GM12892 (cell line): ENCODE measurements around the gene CELF2.
"Not testable (repeated sequence)": the region's sequence is repeated elsewhere in the genome, so short reads cannot be mapped to it uniquely, and the experiment has no call there.

Experiments
- DNase-seq: peaks from one replicate; pipeline ENCODE4 v3.0.0; 2011; ENCODE audit not compliant: insufficient read length
- FAIRE-seq: peaks from 2 replicates; lab custom pipeline; 2011; peaks lifted over from hg19 to GRCh38; lab: Jason Lieb, UNC
- POLR2A ChIP-seq: IDR thresholded peaks from 2 replicates; pipeline ENCODE4 v1.6.1; 2011; ENCODE audit warnings: low read depth, low read length, control low read depth
- POLR2AphosphoS5 ChIP-seq: IDR thresholded peaks from 2 replicates; pipeline ENCODE4 v1.6.1; 2011; ENCODE audit warnings: low read depth, low read length, control low read depth
- TAF1 ChIP-seq: IDR thresholded peaks from 2 replicates; pipeline ENCODE4 v1.6.1; 2011; ENCODE audit warnings: low read depth, mild to moderate bottlenecking, control low read depth, low read length, borderline replicate concordance

Gene CELF2

DNA sequence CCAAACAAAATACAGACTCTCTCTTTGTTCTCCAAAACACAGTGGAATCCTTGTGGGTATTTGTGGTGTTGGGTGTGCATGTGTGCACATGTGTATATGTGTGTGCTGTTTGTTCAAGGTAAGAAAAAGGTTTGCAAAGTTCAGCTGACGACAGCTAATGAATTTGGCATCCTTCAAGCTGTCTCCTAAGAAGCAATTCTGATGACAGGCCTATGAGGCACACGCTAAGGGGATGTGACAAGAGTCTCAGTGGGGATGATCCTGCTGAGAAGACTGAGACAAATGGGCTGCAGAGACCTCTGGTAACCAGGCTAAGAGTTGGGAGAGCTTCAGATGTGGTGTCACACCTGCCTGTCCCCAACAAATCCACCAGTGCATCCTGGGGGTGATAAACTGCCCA, 26.5 kb upstream of the CELF2 start:
- DNase-seq: no peak
- no peak for TF ChIP-seq TAF1
- no peak for TF ChIP-seq POLR2A
- TF ChIP-seq POLR2AphosphoS5: no peak
- FAIRE-seq: no peak

DNA sequence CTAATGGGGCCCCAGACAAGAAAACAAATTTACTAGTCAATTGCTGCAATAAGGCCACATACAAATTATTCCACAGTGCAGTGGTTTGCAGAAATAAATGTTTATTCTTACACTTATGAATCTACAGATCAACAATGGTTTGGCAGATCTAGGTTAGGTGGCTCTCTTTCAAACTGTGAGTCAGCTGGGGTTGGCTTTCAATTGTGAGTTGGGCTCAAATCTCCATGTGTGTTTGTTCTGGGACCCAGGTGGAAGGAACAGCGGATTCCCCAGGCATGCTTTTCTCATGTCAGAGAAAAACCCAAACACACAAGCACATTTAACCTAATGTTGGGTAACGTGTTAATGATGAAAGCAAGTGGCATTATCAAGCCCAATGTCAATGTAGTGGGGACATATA, 25.6 kb upstream of the CELF2 start:
- TF ChIP-seq TAF1 (no peak), POLR2A (no peak), POLR2AphosphoS5 (no peak)
- DNase-seq: no peak
- FAIRE-seq: no peak

DNA sequence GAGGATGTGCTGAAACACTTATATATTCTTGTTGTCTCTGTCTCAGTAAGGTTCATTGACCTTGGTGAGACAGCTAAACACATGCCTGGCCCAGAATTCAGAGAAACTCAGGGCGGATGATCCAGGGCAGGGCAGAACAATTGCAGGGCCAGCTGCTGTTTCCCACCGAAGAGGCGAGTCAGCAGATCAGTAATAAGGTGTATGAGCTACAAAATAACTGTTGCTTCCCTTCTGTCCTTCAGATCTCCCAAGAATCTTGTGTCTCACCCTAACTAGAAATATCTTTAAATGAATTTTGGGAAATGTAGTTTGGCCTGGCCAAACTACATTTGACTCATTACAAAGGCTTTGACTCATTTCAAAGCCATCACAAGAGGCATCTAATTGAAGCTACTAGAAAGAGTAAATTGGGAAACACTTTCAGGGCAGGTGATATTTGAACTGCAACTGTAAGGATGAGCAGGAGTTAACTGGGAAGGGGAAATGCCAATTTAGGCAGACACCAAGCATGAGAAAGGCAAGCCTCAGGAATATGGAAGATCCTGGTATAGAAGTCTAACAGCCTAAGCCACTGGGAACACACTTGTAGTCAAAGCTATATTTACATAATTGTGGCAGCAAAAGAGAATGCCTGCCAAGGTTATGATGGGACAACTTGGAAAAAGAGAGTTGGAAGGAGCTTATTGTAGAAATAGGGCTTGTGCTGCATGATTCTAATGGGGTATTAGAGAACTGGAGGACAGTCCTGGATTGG, 24.5 kb upstream of the CELF2 start:
- no peak for DNase-seq
- no peak for FAIRE-seq
- TF ChIP-seq TAF1: no peak
- no peak for TF ChIP-seq POLR2A
- no peak for TF ChIP-seq POLR2AphosphoS5

DNA sequence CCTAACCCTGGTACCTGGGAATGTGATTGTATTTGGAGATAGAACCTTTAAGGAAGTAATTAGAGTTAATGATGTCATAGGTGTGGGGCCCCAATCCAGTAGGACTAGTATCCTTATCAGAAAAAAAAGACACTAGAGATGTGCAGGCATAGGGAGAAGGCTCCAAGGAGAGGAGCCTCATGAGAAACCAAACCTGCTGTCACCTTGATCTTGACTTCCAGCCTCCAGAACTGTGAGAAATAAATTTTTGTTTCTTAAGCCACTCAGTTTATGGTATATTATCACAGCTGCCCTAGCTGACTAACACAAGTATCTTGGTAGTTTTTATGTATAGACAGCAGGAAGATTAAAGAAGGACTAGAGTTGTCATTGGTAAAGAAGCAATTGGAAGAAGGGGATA, 23.9 kb upstream of the CELF2 start:
- FAIRE-seq (no peak), DNase-seq (no peak)
- TF ChIP-seq POLR2A (no peak), TAF1 (no peak), POLR2AphosphoS5 (no peak)

DNA sequence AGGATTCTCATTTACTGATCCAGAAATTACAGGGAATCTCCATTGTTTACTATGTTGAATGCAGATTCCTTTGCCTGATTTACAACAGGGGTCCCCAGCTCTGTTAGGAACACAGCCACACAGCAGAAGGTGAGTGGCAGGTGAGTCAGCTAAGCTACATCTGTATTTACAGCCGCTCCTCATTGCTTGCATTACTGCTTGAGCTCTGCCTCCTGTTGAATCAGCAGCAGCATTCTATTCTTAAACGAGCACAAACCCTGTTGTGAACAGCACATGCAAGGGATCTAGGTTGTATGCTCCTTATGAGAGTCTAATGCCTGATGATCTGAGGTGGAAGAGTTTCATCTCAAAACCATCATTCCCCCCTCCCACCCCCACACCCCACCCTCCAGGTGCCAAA, 23.3 kb upstream of the CELF2 start:
- DNase-seq (no peak), FAIRE-seq (no peak)
- TF ChIP-seq POLR2A (no peak), TAF1 (no peak), POLR2AphosphoS5 (no peak)

DNA sequence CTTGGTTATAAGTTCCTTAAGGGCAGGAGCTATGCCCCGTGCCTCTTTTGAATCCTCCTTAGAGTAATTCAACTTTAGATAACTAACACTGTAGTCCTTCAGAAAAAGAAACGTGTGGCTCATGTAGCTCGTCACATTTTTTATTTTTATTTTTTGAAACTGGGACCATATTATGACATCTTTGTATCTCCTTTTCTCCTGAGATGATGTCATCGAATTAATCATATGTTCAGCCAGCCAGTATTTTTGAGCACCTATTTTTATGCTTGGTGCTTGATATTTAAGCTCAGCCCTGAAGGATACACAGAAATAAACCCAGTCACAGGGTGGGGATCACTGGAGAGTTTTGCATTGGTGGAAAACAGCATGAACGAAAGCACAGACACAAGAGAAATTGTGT, 22.6 kb upstream of the CELF2 start:
- DNase-seq (no peak), FAIRE-seq (no peak)
- TF ChIP-seq TAF1 (no peak), POLR2A (no peak), POLR2AphosphoS5 (no peak)

DNA sequence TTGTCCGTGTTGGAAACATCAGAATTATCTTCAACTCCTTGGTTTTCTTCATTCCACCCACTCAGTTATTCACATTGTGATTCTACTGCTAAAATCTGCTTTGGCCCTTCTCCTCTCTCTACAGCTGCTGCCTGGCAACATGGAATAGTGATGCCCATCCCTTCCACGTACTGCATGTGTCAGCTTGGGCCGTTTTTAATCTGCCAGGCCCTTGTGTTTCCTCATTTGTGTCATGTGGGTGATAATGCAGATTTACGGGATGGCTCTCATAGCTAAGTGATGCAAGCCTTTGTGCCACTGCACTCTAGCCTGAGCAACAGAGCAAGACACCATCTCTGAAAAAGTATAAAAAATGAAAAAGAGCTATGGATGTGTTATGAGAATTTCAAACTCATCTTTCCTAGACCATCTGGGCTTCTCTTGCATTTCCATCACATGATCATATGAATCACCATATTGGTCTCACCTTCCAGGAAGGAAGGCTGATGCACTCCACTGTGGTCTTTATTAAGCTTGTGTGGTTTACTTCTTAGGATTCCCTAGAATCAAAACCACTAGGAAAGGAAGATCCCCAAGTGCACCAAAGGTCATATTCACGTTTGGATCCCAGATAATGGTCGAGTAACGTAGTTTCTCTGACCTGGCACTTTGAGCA, 20.6 kb upstream of the CELF2 start:
- TF ChIP-seq TAF1 (no peak), POLR2A (no peak), POLR2AphosphoS5 (no peak)
- no peak for DNase-seq
- FAIRE-seq: no peak

DNA sequence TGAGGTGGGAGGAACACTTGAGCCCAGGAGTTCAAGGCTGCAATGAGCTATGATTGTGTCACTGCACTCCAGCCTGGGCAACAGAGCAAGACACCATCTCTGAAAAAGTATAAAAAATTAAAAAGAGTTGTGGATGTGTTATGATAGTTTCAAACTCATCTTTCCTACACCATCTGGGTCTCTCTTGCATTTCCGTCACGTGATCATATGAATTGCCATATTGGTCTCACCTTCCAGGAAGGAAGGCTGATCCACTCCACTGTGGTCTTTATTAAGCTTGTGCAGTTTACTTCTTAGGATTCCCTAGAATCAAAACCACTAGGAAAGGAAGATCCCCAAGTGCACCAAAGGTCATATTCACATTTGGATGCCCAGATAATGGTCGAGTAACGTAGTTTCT, 18.2 kb upstream of the CELF2 start:
- DNase-seq, FAIRE-seq: not testable (repeated sequence)

DNA sequence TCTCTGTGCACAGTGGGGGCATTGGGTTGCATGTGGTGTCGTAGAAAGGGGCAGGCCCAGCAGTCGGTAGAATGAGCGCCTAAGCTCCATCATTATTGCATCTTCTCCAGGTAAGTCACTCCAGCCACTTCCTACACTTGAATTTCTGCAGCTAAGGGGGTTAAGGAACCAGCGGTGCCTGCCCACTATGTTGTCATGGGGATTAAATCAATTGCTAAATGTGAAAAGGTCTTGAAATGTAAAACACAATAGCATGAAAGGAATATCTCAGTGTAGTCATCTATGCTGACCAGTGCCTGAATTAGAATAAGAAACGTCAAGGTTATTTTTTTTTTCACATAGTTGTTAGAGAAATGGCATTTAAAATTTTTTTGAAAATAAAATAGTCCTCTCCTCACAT, 15.2 kb upstream of the CELF2 start:
- TF ChIP-seq POLR2A: no peak
- TF ChIP-seq POLR2AphosphoS5: no peak
- TF ChIP-seq TAF1: no peak
- DNase-seq: no peak
- FAIRE-seq: no peak

DNA sequence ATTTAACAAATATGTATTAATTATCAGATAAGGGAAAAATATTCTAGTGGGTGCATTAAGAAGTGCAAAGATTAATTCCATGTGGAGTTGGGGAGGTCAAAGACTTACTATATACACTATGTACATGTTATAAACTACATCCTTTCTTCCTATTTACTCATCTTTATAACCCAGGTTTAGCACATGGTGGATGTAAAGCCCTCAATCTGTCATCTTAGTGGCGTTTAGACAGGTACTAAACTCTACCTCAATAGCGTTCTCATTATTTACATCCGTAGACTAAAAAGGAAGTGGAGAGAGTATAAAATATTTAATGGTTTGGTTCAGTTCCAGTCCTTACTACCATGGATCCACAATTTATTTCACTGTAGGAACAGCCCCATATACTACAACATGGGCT, 14.8 kb upstream of the CELF2 start:
- DNase-seq: no peak
- TF ChIP-seq POLR2A (no peak), TAF1 (no peak)
- no peak for FAIRE-seq

DNA sequence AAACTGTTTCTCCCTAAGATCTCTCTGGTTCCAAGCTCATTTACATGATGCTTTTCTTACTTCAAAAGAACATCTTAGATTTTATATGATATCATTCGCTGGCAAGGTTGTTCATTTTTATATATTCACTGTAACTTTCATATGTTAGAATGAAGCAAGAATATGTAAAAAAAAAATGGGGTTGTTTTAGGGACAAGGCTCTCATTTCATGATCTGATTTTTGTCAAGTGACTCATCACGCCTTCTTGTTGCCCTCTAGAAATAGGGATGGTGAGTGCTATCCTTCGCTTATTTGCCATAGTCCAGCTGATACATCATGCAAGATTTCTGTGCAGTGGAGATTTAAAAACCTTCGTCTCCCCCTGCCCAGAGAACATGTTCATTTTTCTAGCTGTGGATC, 14.0 kb upstream of the CELF2 start:
- DNase-seq: no peak
- no peak for FAIRE-seq
- TF ChIP-seq TAF1: no peak
- no peak for TF ChIP-seq POLR2AphosphoS5
- TF ChIP-seq POLR2A: no peak
